Activated CD4-positive, alpha-beta T cell treated with anti-CD3 and anti-CD28 coated beads for 48 hours (primary cell): Measurements from ENCODE around the gene CHST8.

ENCODE experiments used
- DNase-seq: peaks from one replicate; pipeline ENCODE4 v3.0.0-alpha.2; 2020

Gene CHST8

GRCh38 chr19:33748231-33748630, 126.5 kb downstream of the CHST8 start:
- DNase-seq, result no peak

- DNase-seq, result no peak
Measured at GRCh38 chr19:33749016-33749415, 127.3 kb downstream of the CHST8 start.

- no peak for DNase-seq
Measured at GRCh38 chr19:33749619-33750175, 127.9 kb downstream of the CHST8 start.

- DNase-seq, result no peak
Measured at GRCh38 chr19:33750587-33751435, 129.1 kb downstream of the CHST8 start.

GRCh38 chr19:33751436-33751770, 129.7 kb downstream of the CHST8 start:
- DNase-seq, result no peak

- DNase-seq, result no peak
Measured at GRCh38 chr19:33752018-33752800, 130.5 kb downstream of the CHST8 start.

GRCh38 chr19:33752945-33753344, 131.2 kb downstream of the CHST8 start:
- DNase-seq, result no peak

- DNase-seq, result no peak
Measured at GRCh38 chr19:33754361-33754760, 132.6 kb downstream of the CHST8 start.

- DNase-seq, result no peak
Measured at GRCh38 chr19:33755099-33756035, 133.6 kb downstream of the CHST8 start.

- DNase-seq, result no peak
Measured at GRCh38 chr19:33756177-33756576, 134.4 kb downstream of the CHST8 start.

GRCh38 chr19:33758541-33759013, 136.8 kb downstream of the CHST8 start:
- no peak for DNase-seq

GRCh38 chr19:33759356-33759755, 137.6 kb downstream of the CHST8 start:
- DNase-seq, result no peak

GRCh38 chr19:33763633-33764371, 142.0 kb downstream of the CHST8 start:
- no peak for DNase-seq

GRCh38 chr19:33766623-33767022, 144.9 kb downstream of the CHST8 start:
- DNase-seq, result no peak

GRCh38 chr19:33767898-33768413, 146.2 kb downstream of the CHST8 start:
- DNase-seq, result peak; percentile 32

GRCh38 chr19:33769208-33769607, 147.5 kb downstream of the CHST8 start:
- no peak for DNase-seq

- DNase-seq, result no peak
Measured at GRCh38 chr19:33770107-33770506, 148.4 kb downstream of the CHST8 start.

GRCh38 chr19:33771384-33772101, 149.8 kb downstream of the CHST8 start:
- DNase-seq, result peak; percentile 82

GRCh38 chr19:33772102-33772857, 150.5 kb downstream of the CHST8 start:
- no peak for DNase-seq

GRCh38 chr19:33772858-33773180, 151.1 kb downstream of the CHST8 start:
- no peak for DNase-seq
